SW480 (cell line): ENCODE data around the gene TMED1.
"Not testable (repeated sequence)": the region's sequence is repeated elsewhere in the genome, so short reads cannot be mapped to it uniquely, and the experiment has no call there.

Source experiments
- DNase-seq: peaks from one replicate; pipeline ENCODE4 v3.0.0-alpha.2; 2016; ENCODE audit warnings: low spot score

The TMED1 gene

DNA sequence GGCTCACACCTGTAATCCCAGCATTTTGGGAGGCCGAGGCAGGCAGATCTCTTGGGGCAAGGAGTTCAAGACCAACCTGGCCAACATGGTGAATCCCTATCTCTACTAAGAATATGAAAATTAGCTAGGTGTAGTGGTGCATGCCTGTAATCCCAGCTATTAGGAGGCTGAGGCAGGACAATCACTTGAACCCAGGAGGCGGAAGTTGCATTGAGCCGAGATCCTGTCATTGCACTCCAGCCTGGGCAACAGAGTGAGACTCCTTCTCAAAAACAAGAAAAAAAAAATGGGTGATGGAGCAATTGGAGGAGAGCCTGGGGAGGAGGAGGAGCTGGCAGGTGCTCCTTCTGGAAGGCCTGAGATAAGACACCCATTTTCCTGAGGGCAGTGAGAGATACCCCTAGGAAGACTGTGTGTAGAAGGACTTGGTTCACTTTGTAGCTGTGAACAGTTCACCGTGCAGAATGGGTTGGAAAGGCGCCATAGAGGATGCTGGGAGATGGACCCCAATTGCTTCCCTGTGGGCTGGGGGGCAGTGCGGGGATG, 26.6 kb upstream of the TMED1 start:
- DNase-seq = no peak

DNA sequence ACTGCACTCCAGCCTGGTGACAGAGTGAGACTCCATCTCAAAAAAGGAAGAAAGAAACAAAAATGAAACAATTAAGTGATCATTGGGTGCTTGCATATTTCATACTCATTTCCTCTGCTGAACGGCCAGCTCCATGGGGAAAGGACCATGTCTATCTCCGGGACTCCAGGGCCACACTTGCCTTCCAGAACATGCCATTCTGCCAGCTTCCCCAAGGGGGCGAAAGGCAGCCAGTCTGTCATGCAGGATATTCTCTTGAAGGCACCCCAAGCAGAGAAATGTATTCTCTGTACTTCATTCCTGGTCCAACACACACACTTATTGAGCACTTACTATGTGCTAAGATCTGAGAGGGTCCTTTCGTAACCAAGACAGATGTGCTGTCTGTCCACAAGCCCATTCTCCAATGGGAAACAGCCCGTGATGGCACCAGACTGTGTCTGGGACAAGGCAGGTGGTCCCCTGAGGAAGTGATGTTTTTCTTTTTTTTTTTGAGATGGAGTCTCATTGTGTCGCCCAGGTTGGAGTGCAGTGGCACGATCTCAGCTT, 25.2 kb upstream of the TMED1 start:
- peak; percentile 34 for DNase-seq

DNA sequence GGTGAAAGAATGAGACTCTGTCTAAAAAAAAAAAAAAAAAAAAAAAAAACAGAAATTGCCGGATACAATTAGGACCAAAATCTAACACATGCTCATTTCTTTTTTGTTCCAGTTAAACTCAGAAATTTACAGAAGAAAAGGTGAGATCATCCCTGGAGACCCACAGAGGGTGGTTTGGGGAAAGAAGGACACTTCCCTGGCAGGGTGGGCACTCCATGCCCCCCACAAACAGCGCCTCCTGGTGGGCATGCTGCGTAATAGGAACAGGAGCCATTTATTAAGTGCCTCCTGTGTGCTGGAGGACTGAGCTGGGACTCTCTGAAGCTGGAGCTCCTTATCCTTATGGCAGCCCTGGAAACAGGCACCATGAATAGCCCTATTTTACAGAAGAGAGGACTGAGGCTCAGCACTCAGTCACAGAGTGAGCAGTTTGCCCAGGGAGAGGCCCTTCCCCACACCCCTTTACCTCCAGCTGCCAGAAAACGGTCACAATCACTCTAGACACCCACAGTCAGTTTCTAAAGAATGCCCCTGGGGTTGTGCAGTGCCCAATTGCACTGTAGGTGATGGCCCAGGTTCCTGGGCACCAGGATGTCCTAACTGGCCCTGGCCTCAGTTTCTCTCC, 22.3 kb upstream of the TMED1 start:
- DNase-seq = no peak

DNA sequence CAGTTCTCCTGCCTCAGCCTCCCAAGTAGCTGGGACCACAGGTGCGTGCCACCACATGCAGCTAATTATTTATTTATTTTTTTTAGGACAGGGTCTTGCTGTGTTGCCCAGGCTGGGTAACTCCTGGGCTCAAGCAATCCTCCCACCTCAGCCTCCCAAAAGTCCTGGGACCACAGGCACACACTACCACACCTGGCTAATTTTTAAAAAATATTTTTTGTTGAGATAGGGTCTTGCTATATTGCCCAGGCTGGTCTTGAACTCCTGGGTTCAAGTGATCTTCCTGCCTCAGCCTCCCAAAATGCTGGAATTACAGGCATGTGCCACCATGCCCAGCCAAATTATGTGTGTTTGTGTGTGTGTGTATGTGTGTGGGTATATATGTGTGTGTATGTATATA, 20.9 kb upstream of the TMED1 start:
- not testable (repeated sequence) for DNase-seq

DNA sequence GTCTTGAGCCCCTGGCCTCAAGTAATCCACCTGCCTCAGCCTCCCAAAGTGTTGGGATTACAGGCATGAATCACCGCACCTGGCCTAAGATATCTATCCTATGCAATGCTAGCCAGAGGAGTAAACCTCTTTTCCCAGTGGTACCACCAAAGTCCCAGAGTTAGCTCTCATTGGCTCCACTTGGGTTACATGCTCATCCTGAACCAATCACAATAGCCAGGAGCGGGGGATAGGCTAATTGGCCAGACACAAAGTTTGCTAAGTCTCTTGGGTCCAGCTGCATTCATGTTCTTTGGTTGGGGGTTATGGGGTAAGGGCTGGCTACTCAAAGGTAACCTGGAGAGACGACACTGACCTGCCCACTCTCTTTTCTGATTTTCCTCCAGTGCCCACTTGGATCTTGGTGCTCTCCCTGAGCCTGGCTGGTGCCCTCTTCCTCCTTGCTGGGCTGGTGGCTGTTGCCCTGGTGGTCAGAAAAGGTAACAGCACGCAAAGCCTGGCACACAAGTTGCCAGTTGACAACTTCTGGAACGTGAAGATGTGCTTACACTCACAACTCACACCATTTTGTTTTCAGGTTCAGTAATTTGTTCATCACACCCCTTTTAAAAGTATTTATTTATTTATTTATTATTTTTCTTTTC, 20.0 kb upstream of the TMED1 start:
- DNase-seq = no peak

DNA sequence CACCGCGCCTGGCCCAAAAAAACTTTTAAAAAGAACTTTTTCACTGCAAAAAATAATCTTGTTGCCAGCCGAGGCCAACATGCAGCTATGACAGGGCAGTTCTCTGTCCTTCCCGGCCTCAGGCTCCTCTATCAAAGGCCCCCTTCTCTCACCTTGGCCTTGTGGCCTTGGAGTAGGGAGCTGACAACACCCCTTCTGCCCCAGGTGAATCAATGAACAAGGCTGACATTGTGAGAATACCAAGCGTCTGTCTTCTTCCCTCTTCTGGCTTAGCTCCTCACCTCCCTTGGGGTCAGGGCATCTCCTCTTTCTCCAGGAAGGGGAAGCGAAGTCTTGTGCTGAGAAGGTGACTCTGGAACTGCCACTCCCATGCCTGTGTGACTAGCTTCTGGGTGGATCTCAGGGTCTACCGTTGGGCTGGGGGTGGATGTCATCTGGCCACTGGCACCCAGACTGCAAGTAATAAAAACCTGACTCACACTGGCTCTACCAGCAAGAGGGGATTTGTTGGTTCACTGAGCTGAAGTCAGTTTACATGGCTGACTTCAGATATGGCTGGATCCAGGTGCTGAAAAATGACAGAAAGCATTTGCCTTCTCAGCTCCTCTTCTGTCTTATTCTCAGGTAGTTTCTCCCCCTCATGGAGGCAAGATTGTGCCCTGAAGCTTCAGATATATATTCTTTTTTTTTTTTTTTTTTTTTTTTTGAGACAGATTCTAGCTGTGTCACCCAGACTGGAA, 18.5 kb upstream of the TMED1 start:
- DNase-seq = no peak

DNA sequence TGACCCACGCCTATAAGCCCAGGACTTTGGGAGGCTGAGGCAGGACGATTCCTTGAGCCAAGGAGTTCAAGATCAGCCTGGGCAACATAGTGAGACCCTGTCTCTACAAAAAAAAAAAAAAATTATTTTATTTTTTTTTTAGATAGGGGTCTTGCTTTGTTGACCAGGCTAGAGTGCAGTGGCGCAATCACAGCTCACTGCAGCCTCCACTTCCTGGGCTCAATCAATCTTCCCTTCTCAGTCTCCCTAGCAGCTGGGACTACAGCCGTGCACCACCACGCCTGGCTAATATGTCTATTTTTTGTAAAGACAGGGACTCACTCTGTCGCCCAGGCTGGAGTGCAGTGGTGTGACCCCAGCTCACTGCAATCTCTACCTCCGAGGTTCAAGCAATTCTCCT, 16.9 kb upstream of the TMED1 start:
- DNase-seq = no peak

DNA sequence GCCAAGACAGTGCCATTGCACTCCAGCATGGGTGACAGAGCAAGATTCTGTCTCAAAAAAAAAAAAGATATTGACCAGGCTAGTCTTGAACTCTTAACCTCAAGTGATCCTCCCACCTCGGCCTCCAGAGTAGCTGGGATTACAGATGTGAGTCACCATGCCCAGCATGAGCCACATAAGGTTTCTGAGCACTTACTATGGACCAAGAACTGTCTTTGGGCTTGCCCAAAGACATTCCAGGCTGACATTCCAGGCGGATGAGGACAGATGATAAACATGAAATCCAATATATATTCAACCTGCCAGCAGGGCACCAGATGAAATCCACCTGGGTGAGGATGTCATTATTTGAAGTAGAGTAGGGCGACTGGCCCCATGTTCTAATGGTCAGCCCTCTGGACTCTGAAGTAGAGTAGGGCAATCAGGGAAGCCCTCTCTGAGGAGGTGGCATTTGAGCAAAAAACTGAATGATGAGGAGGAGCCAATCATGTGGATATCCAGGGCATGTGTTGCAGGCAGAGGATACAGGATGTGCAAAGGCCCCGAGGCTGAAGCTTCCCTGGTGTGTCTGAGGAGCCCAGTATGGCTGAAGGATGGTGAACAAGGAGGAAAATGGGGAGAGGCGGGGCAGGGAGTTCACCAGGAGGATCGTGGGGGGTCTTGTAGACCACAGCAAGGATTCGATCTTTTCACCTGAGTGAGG, 16.2 kb upstream of the TMED1 start:
- no peak for DNase-seq

DNA sequence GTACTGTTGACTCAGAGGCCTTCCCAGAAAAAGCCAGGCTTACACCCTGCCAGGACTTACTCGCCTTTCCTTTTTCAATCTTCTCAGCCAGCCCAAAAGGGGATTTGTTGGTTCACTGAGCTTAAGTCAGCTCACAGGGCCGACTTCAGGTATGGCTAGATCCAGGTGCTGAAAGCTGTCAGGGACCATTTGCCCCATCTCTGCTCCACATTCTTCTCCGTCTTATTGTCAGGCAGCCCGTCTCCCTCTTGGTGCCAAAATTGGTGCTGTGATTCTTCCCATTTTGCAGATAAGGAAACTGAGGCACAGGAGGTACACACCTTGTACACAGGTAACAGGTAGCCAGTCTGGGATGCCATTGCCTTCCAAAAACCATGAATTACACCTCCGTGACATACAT, 14.6 kb upstream of the TMED1 start:
- DNase-seq = no peak

DNA sequence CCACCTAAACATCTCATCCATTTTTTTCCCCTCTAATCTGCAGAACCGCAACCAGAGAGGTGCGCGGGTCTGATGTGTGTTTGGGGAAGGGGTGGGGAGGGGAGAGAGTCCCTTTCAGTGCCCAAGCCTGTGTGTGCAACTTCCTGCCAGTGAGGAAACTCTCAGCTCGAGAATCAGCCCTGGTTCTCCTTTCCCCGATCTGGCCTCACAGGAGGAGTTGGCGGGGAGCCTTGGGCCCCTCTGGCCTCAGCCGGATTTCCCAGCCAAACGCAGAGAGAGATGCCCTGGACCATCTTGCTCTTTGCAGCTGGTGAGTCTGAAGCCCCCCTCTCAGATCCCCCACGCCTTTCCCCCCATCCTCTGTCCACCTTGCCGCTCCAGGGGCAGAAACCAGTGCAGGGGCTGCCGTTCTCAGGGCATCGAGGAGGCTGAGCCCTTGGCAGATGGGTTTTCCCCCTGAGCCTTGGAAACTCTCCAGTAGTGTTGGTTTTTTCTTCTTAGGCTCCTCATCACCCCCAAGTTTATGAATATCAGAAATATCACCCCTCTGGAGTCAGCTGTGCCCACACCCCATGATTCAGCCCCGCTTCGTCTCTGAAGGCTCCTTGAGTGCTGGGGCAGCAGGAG, 12.3 kb upstream of the TMED1 start, which contains the start of gene C19orf38:
TSS of gene C19orf38 (plus strand) at position 186 of the 627 bp plus-strand sequence. CDS start at position 280, 94 bp downstream.
- no peak for DNase-seq

DNA sequence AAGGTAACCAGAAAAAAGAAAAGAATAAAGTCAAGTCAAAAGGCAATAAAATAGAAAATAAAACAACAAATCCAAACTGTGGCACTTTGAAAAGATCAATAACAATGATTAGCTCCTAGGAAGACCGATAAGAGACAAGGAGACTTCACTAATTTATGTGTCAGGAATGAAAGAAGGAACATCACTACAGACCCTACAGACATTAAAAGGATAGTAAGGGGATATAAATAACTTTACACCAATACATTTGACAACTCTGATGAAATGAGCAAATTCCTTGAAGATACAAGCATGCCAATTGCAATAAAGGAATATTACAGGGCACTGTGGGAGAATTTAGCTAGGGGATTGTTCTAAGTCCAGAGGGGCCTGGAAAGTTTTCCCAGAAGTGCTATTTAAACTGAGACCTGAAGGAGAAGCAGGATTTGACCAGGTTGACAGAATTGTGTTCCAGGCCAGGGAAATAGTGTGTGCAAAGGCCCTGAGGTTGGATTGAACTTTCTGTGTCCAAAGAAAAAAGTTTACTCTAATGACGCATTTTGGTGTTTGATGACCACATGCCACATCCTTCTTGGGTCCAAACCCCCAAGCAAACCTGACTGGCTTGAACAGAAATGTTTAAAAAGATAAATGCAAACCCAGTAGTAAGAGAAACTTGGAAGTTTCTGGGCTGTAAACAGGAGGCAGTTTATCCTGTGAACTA, 10.6 kb upstream of the TMED1 start:
- no peak for DNase-seq

DNA sequence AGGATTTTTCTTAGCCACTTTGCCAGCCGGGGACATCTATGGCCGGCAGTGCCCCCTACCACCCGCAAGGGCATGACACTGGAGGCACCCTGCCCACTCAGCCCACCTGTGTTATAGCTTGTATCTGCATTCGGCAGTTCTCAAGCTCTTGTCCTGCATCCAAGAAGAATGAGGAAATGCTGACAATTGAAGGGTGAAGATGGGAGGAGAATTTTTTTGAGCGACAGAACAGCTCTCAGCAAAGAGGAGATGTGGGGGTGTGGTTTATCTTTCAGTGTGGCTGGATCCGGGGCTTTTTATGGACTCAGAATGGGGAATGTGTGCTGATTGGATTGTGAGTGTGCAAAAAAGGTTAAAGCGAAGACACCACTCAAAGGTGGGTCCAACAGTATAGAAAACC, 6.8 kb upstream of the TMED1 start:
- no peak for DNase-seq

DNA sequence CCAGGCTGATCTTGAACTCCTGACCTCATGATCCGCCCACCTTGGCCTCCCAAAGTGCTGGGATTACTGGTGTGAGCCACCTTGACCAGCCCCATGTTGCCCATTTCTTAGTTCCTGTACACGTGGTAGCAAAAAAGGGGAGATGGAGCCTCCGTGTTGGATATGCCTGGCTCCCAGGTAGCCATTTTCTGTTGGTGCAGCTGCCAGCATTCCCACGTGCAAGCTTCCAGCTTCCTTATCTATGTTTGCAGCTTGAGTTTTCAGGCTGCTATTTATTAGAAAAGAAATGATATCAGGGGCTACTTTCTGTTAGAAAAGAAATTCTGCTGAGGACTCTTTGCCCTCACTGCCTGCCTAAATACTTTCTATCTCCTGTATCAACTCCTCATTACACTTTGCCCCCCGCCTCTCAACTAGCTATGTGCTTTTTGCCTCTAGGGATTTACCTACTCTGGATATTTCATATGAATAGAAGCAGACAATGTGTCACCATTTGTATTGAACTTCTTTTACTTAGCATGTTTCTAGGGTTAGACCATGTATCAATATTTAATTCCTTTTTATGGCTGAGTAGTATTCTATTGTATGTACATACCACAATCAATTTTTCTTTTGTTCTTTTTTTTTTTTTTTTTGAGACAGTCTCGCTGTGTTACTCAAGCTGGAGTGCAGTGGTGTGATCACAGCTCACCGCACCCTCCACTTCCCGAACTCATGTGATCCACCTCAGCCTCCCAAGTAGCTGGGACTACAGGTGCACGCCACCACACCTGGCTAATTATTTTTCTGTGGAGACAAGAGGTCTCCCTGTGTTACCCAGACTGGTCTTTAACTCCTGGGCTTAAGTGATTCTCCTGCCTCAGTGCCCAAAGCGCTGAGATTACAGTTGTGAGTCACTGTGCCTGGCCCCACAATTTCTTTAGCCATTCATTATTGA, 3.4 kb upstream of the TMED1 start:
- DNase-seq = no peak

DNA sequence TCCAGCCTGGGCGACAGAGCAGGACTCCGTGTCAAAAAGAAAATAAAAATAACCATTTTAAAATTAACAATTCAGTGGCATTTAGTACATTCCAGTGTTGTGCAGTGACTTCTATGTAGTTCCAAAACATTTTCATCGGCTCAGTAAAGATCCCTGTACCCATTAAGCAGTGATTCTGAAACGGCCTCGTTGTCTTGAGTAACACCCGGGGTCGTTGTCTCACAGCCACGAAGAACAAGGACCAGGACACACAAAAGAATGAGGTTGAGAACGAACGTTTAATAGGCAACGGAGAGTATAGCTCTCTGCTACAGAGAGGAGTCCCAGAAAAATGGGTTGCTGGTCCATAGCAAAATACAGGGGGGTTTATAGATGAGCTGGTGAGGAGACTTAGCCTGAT, 2.4 kb upstream of the TMED1 start:
- DNase-seq = no peak

DNA sequence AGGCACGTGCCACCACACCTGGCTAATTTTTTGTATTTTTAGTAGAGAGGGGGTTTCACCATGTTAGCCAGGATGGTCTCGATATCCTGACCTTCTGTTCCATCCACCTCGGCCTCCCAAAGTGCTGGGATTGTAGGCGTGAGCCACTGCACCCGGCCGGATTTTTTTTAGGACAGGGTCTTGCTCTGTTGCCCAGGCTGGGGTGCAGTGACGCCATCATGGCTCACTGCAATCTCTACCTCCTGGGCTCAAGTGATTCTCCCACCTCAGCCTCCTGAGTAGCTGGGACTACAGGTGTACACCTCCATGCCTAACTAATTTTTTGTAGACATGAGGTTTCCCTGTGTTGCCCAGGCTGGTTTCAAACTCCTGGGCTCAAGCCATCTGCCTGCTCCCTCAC, 1.6 kb upstream of the TMED1 start:
- DNase-seq = not testable (repeated sequence)

DNA sequence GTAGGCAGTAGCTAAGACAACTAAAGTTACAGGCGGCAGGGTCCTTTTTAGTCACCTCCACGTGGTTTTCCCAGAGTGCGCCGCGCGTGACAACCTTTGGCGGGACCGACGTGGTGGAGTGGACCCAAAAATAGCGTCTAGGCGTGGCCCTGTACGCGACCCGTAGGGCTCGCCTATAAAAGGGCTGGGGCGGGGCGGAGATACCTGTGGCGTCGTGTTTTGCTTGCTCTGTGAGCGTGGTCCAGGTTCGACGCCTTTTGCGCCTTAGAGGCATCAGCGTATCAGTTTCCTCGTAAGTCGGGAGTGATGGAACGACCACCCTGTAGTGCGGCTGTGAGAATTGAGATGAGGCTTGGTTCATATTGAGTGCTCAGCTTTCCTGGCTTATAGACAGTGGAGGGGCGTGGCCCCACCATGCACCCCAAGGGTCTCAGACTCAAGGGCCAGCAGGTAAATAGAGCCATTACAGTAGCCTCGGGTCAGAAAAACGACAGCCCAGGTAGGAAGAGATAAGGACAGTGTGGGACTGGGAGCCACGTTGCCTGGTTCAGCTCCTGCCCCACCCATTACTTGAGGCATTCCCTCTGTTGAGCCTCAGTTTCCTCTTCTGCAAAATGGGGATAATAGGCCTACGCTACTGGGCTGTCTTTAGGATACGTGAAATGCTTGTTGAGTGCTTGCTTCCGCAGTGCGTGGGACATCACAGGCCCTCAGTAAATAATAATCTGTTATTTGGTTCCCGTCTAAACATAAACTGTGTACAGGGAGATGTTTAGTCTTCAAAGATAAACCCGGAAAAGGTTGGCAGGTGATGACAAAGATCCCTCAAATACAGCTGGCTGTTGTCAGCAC, 693 bp upstream of the TMED1 start:
- peak; percentile 93 for DNase-seq

DNA sequence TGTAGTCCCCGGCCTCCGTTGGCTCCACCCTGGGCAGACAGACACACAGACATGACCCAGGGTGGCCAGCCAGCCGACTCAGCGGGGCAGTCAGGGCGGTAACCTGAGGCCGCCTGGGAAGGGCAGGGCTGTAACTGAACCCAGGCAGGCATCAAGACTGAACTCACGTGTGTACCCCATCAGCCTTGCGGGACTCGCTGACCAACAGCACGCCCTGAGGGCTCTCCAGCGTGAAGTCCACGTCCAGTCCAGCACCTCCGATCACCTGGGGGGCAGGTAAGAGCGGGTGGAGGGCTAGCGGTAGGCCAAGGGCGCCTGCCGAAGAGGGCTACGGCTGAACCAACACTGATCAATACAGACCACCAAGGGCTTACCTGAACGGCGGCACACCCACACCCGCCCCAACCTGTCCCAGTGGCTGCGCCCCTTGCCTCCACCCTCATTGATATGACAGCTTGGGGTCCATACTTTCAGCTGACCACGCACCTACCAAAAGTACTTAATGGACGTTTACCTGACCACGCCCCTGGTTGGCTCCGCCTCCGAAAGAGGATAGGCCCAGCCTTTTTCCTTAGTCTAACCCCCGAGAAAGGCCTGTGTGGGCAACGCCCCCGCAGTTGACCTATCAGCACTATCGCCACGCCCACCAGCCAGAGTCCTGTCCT, 791 bp downstream of the TMED1 start:
- DNase-seq = no peak

DNA sequence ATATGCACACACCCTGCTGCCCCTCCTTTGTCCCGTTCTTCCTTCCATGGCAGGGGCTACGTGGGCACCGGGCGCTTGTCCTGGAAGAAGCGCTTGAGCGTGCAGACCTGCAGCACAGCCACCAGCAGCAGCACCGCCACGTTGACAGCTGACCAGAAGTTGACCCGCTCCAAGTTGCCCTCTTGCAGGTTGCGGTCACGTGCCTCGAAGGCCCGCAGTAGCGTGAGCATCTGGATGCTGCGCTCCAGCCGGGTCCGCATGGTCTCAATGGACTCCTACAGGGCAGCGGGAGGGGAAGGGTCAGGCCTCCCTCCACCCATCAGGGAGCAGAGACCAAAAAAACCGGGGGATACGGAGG, 3.1 kb downstream of the TMED1 start:
- DNase-seq = no peak
